ENCODE results near the gene CDHR2.

Gene CDHR2

DNA sequence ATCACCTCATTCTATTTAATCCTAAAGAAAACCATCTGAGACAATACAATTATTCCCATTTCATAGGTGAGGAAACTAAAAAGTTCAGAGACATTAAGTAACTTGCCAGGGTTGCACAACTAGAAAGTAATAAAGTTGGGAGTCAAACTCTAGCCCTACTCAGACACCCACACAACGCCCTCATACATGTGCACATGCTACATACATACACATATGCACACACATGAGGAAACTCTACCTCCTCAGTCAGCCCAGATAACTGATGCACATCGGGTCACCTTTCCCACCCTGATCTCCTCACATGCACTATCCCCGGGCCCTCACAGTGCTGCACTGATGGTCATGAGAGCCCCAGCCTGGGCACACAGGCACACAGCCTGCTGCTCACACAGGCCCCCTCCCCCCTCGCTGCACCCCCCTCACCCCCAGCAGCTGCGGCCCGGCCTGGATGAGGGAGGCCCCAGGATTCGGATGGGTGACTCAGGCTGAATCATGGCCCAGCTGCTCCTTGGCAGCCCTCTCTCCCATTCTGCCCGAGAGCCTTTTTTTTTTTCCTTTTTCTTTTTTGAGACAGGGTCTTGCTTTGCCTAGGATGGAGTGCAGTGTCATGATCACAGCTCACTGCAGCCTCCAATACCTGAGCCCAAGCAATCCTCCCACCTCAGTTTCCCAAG is 65.8 kb downstream of the CDHR2 start:
- Histone ChIP-seq H3K4me1 (ENCODE audit: control insufficient read depth in 1 of 2, insufficient read depth in 2 of 2, low read length in 2 of 2) (peaks cover 0 to 3% of the 10 kb centered on the region in 2 experiments), H3K36me3 (ENCODE audit: control insufficient read depth in 1 of 2, insufficient read depth in 2 of 2, low read length in 2 of 2) (no peaks in the 10 kb centered on the region), H3K9ac (ENCODE audit: low read length) (no peak overlapping the region), H3K79me1 (ENCODE audit: low read length) (no peaks in the 10 kb centered on the region), H2BK5ac (ENCODE audit: low read depth, low read length, poor library complexity) (no peak overlapping the region), H4K91ac (ENCODE audit: low read depth, low read length) (no peak overlapping the region), H3K14ac (ENCODE audit: low read length) (no peak overlapping the region), H2AFZ (ENCODE audit: insufficient read depth, low read length, poor library complexity) (no peak overlapping the region), H3K4me2 (ENCODE audit: low read length) (no peak overlapping the region), H3K9me3 (ENCODE audit: insufficient read depth, low read depth, low read length) (peaks cover 16% of the 10 kb centered on the region), H3K4ac (ENCODE audit: low read depth, low read length) (no peak overlapping the region), H3K18ac (ENCODE audit: low read length) (no peak overlapping the region), H4K8ac (ENCODE audit: low read depth, low read length) (no peak overlapping the region), H2AK5ac (ENCODE audit: low read length) (no peak overlapping the region), H2BK120ac (ENCODE audit: insufficient read depth, low read length, poor library complexity) (no peak overlapping the region), H3K23ac (ENCODE audit: low read length) (no peak overlapping the region), H3K4me3 (ENCODE audit: low read depth, low read length) (no peak overlapping the region), H3K27me3 (ENCODE audit: insufficient read depth, low read length) (peaks cover 21% of the 10 kb centered on the region), H2BK12ac (ENCODE audit: low read length) (no peak overlapping the region), H3K27ac (ENCODE audit: low read depth, low read length) (no peak overlapping the region), H3K79me2 (ENCODE audit: control insufficient read depth, insufficient read depth, low read length, poor library complexity) (no peaks in the 10 kb centered on the region), H4K12ac (ENCODE audit: low read depth, low read length) (no peak overlapping the region)
- DNase-seq: no peak
- WGBS (ENCODE audit: extremely low coverage, insufficient coverage, insufficient read length): no CpG with 5 or more reads among the region's 8 CpGs

DNA sequence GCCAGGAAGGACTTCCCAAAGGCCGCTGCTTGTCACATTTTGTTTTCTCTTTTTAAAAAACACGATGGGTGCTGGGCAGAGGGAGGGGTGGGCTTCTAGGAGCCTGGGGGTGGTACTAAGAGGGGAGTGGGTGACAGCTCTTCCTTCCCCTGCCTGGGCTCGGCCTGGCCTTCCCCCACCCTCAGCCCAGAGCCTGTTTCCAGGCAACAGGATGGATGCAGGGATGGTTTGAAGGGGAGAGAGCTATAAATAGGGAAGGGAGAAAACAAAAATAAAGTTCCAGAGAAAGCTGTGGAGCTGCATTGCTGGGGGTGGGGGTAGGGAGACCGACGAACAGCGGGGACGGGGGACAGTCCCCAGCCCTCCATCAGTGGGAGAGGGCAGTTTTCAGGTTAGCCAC is 67.4 kb downstream of the CDHR2 start:
- H2BK120ac ChIP-seq (ENCODE audit: insufficient read depth, low read length, poor library complexity): no peak overlapping the region
- no peak overlapping the region for H4K12ac ChIP-seq (ENCODE audit: low read depth, low read length)
- H3K79me2 ChIP-seq (ENCODE audit: control insufficient read depth, insufficient read depth, low read length, poor library complexity): no peaks in the 10 kb centered on the region
- no peak overlapping the region for H3K4me2 ChIP-seq (ENCODE audit: low read length)
- no peak overlapping the region for H3K18ac ChIP-seq (ENCODE audit: low read length)
- no CpG with 5 or more reads among the region's 7 CpGs for WGBS (ENCODE audit: extremely low coverage, insufficient coverage, insufficient read length)
- H3K4me3 ChIP-seq (ENCODE audit: low read depth, low read length): no peak overlapping the region
- H3K27me3 ChIP-seq (ENCODE audit: insufficient read depth, low read length): peaks cover 30% of the 10 kb centered on the region
- H3K23ac ChIP-seq (ENCODE audit: low read length): no peak overlapping the region
- no peak overlapping the region for H3K14ac ChIP-seq (ENCODE audit: low read length)
- no peak overlapping the region for H3K4ac ChIP-seq (ENCODE audit: low read depth, low read length)
- H3K36me3 ChIP-seq (ENCODE audit: control insufficient read depth in 1 of 2, insufficient read depth in 2 of 2, low read length in 2 of 2): no peaks in the 10 kb centered on the region
- no peaks in the 10 kb centered on the region for H3K79me1 ChIP-seq (ENCODE audit: low read length)
- no peak overlapping the region for H2AK5ac ChIP-seq (ENCODE audit: low read length)
- no peaks in the 10 kb centered on the region for H3K4me1 ChIP-seq (ENCODE audit: control insufficient read depth in 1 of 2, insufficient read depth in 2 of 2, low read length in 2 of 2)
- H3K9me3 ChIP-seq (ENCODE audit: insufficient read depth, low read depth, low read length): peaks cover 18% of the 10 kb centered on the region
- no peak overlapping the region for H4K8ac ChIP-seq (ENCODE audit: low read depth, low read length)
- no peak overlapping the region for H2BK5ac ChIP-seq (ENCODE audit: low read depth, low read length, poor library complexity)
- no peak overlapping the region for H3K9ac ChIP-seq (ENCODE audit: low read length)
- H3K27ac ChIP-seq (ENCODE audit: low read depth, low read length): no peak overlapping the region
- DNase-seq: no peak
- H2AFZ ChIP-seq (ENCODE audit: insufficient read depth, low read length, poor library complexity): no peak overlapping the region
- no peak overlapping the region for H4K91ac ChIP-seq (ENCODE audit: low read depth, low read length)
- H2BK12ac ChIP-seq (ENCODE audit: low read length): no peak overlapping the region

DNA sequence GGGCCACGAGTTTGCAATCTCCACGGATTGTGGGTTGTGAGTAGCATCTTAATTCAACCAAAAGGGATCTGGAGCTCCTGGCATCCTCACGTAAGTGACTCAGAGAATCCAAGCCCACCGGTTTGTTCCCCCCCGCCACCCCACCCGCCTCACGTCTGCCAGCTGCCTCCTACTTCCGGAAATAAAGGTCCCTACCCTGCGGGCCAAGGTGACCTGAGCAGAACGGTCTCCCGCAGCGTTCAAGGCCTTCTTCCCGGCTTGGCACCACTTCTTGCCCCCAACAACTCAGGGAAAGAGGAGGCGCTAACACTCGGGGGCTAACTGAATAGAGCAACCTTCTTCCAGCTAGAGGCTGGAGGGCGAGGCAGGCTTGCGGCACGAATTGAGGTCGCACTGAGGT is 69.6 kb downstream of the CDHR2 start:
- Histone ChIP-seq H3K9ac (ENCODE audit: low read length) (no peak overlapping the region), H3K9me3 (ENCODE audit: insufficient read depth, low read depth, low read length) (peaks cover 18% of the 10 kb centered on the region), H2BK12ac (ENCODE audit: low read length) (no peak overlapping the region), H3K4me3 (ENCODE audit: low read depth, low read length) (no peak overlapping the region), H3K4ac (ENCODE audit: low read depth, low read length) (no peak overlapping the region), H3K4me2 (ENCODE audit: low read length) (no peak overlapping the region), H2AFZ (ENCODE audit: insufficient read depth, low read length, poor library complexity) (no peak overlapping the region), H4K91ac (ENCODE audit: low read depth, low read length) (no peak overlapping the region), H3K4me1 (ENCODE audit: control insufficient read depth in 1 of 2, insufficient read depth in 2 of 2, low read length in 2 of 2) (no peaks in the 10 kb centered on the region), H3K79me1 (ENCODE audit: low read length) (no peaks in the 10 kb centered on the region), H4K8ac (ENCODE audit: low read depth, low read length) (no peak overlapping the region), H3K27me3 (ENCODE audit: insufficient read depth, low read length) (peaks cover 30% of the 10 kb centered on the region), H2AK5ac (ENCODE audit: low read length) (no peak overlapping the region), H3K14ac (ENCODE audit: low read length) (no peak overlapping the region), H2BK120ac (ENCODE audit: insufficient read depth, low read length, poor library complexity) (no peak overlapping the region), H2BK5ac (ENCODE audit: low read depth, low read length, poor library complexity) (no peak overlapping the region), H3K23ac (ENCODE audit: low read length) (no peak overlapping the region), H3K36me3 (ENCODE audit: control insufficient read depth in 1 of 2, insufficient read depth in 2 of 2, low read length in 2 of 2) (no peaks in the 10 kb centered on the region), H3K79me2 (ENCODE audit: control insufficient read depth, insufficient read depth, low read length, poor library complexity) (no peaks in the 10 kb centered on the region), H3K18ac (ENCODE audit: low read length) (no peak overlapping the region), H3K27ac (ENCODE audit: low read depth, low read length) (no peak overlapping the region), H4K12ac (ENCODE audit: low read depth, low read length) (no peak overlapping the region)
- no peak for DNase-seq
- WGBS (ENCODE audit: extremely low coverage, insufficient coverage, insufficient read length): no CpG with 5 or more reads among the region's 19 CpGs

DNA sequence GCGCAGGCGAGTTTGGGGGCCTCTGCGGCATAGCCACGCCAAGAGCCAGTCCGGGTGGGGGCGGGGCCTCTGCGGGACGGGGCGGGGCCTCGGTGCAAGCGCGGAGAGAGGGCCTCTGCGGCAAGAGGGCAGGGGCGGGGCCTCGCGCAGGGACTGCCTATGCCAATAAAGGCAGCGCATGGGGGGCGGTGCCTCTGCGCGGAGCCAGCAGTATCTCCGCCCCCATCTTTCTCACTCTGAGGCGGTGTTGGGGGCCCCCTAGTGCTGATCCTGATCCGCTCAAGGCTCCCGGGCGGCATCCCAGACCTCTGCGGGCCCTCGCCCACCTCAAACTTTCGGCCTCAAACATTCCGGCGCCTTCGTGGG is 70.0 kb downstream of the CDHR2 start:
- Histone ChIP-seq H3K4me3 (ENCODE audit: low read depth, low read length) (no peak overlapping the region), H3K27ac (ENCODE audit: low read depth, low read length) (no peak overlapping the region), H2AK5ac (ENCODE audit: low read length) (no peak overlapping the region), H3K23ac (ENCODE audit: low read length) (no peak overlapping the region), H3K14ac (ENCODE audit: low read length) (no peak overlapping the region), H3K9ac (ENCODE audit: low read length) (no peak overlapping the region), H3K9me3 (ENCODE audit: insufficient read depth, low read depth, low read length) (peaks cover 18% of the 10 kb centered on the region), H3K4me1 (ENCODE audit: control insufficient read depth in 1 of 2, insufficient read depth in 2 of 2, low read length in 2 of 2) (no peaks in the 10 kb centered on the region), H3K4me2 (ENCODE audit: low read length) (peak overlapping the region; percentile 1), H4K91ac (ENCODE audit: low read depth, low read length) (no peak overlapping the region), H4K8ac (ENCODE audit: low read depth, low read length) (no peak overlapping the region), H4K12ac (ENCODE audit: low read depth, low read length) (no peak overlapping the region), H2BK12ac (ENCODE audit: low read length) (no peak overlapping the region), H2BK5ac (ENCODE audit: low read depth, low read length, poor library complexity) (no peak overlapping the region), H2AFZ (ENCODE audit: insufficient read depth, low read length, poor library complexity) (no peak overlapping the region), H2BK120ac (ENCODE audit: insufficient read depth, low read length, poor library complexity) (no peak overlapping the region), H3K27me3 (ENCODE audit: insufficient read depth, low read length) (peaks cover 30% of the 10 kb centered on the region), H3K18ac (ENCODE audit: low read length) (no peak overlapping the region), H3K79me2 (ENCODE audit: control insufficient read depth, insufficient read depth, low read length, poor library complexity) (no peaks in the 10 kb centered on the region), H3K4ac (ENCODE audit: low read depth, low read length) (no peak overlapping the region), H3K79me1 (ENCODE audit: low read length) (no peaks in the 10 kb centered on the region), H3K36me3 (ENCODE audit: control insufficient read depth in 1 of 2, insufficient read depth in 2 of 2, low read length in 2 of 2) (no peaks in the 10 kb centered on the region)
- WGBS (ENCODE audit: extremely low coverage, insufficient coverage, insufficient read length): no CpG with 5 or more reads among the region's 31 CpGs
- DNase-seq: no peak
